DLD1 (cell line): ENCODE results near the gene SPIRE1.
"Not testable (repeated sequence)": the region's sequence is repeated elsewhere in the genome, so short reads cannot be mapped to it uniquely, and the experiment has no call there.

Source experiments
- in situ Hi-C: cut with HindIII; loops from 2 replicates; pipeline ENCODE4 v1.10.0; 2017; ENCODE audit warnings: low sequenced_read_pairs

The SPIRE1 gene

DNA sequence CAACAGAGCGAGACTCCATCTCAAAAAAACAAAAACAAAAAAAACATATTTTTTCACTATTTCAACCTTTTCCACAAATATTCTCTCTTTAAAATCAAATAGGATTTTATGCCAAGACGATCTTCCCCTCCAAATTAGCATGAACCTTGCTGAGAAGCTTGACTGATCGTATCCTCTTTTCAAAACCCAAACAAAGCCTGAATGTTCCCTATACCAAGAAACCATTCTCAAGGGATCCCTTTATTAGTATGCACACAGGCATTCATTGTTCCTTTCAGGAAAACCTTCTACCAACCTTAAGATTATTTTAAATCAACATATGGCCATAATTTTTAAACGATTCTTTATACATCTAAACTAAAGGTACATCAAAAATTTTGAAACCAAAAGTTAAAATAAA, 6.3 kb downstream of the SPIRE1 start:
- in situ Hi-C loops = loop anchor here (25.0 kb wide), 1 partner anchor 239 kb away; the partner anchor contains the start of gene PRELID3A

DNA sequence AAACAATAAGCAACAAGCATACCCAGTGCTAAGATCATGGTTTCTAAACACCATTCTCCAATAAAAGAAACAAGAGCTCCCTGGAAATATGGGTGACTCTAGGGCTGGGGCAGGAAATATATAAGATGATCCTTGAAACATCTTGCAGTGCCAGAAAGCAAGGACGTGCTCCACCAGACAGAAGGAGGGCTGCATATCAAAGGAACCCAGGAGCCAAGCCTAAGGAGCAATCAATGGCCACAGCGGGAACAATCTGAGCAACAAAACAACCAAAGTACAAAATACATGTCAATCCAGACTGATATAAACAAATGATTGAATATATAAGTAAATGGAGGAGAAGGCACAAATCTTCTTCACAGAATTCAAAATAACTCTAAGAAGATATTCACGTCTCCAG, 10.1 kb downstream of the SPIRE1 start:
- in situ Hi-C loops = no loop called here

GRCh38 chr18:12645751-12646203, 12.1 kb downstream of the SPIRE1 start:
- in situ Hi-C loops = no loop called here

GRCh38 chr18:12645254-12645653, 12.7 kb downstream of the SPIRE1 start:
- in situ Hi-C loops = no loop called here

- in situ Hi-C loops = not testable (repeated sequence)
Measured at GRCh38 chr18:12643756-12644155, 14.2 kb downstream of the SPIRE1 start.

GRCh38 chr18:12640881-12641200, 17.1 kb downstream of the SPIRE1 start:
- in situ Hi-C loops = no loop called here

GRCh38 chr18:12639990-12640880, 17.7 kb downstream of the SPIRE1 start:
- in situ Hi-C loops = no loop called here

DNA sequence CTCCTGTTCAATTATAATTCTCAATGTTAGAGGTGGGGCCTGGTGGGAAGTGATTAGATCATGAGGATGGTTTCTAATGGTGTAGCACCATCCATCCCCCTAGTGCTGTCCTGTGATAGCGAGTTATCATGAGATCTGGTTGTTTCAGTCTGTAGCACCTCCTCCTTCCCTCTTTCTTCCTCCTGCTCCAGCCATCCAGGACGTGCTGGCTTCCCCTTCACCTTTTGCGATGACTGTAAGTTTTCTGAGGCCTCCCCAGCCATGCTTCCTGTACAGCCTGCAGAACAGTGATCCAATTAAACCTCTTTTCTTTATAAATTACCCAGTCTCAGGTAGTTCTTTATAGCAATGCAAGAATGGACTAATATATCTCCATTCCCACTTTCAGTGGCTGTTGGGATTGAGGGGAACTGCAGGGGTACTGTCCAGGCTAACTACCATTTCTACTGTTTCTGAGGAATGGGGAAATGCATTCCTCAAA, 19.2 kb downstream of the SPIRE1 start:
- in situ Hi-C loops = no loop called here

DNA sequence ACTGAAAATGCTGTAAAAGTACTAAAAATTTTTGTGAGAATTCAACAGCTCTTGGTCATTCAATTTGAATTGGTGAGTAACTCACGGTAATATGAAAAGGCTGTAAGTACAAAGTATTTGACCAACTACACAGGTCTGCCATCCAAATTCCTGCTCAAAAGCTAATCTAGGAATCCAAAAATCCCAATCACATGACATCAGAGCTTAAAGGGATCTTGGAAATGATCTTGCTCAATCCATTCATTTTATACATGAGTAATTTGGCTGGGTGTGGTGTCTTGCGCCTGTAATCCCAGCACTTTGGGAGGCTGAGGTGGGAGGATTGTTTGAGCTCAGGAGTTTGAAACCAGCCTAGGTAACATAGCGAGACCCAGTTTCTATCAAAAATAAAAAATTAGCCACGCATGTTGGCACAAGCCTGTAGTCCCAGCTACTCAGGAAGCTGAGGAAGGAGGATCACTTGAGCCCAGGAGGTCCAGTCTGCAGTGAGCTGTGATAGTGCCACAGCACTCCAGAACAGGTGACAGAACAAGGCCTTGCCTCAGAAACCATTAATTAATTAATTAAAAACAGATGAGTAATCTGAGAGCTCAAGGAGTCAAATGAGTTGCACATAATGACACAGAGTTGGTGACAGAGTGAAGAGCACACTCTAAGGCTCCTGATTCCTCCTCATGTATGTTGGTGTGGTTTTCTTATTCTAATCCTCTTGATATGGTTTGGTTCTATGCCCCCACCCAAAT, 19.8 kb downstream of the SPIRE1 start:
- in situ Hi-C loops = no loop called here

DNA sequence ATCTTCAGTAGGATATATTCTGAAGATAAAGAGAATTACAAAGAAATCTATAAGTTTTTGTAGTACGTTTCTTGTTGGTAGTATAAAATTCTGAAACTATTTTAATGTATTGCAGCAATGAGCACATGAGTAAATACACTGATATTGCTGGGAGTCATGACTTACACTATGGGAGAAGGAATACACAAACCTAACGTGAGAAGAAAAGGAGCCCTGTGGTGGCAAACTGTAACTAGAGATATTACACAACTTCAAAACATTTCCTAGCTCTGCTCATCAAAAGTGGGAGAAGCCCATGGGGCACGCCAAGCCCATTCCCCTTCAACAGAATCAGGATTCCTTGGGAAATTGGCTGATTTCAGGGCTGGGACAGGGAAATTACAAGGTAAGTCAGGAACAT, 20.5 kb downstream of the SPIRE1 start:
- in situ Hi-C loops = no loop called here

DNA sequence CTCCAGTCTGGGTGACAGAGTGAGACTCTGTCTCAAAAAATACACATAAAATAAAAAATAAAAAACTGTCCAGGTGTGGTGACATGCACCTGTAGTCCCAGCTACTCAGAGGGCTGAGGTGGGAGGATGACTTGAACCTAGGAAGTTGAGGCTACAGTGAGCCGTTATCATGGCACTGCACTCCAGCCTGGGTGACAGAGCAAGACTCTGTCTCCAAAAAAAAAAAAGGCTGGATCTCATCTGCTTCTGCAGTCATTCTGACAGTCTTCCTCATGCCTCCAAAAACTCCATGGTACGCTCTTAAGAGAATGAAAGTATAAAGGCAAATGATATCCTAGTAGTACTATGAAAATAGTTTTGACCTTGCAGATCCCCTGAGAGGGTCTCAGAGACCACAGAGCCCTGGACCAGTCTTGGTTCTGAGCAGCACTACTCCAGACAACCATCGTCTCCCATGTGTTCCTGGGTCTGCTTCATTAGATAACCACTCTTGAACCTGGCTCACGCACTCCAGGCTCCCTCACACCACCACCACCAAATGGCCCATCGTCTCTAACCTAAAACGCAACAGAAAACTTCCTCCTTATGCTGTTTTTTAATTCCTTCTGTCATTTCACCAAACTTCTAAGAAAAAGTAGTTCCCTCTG, 26.0 kb downstream of the SPIRE1 start:
- in situ Hi-C loops = no loop called here

DNA sequence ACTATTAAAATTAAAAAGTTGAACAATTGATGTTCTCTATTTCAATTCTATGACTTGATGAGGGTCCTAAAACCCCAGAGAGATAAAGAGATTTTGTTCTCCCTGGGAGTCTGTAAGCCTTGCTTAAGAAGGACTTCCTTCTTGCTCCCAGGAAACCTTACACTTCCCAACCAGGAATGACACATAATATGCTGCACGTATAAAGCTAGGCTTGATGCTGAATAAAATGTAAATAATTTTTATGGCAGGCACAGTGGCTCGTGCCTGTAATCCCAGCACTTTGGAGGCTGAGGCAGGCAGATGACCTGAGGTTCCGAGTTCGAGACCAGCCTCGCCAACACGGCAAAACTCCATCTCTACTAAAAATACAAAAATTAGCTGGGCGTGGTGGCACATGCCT, 27.8 kb downstream of the SPIRE1 start:
- in situ Hi-C loops = no loop called here

DNA sequence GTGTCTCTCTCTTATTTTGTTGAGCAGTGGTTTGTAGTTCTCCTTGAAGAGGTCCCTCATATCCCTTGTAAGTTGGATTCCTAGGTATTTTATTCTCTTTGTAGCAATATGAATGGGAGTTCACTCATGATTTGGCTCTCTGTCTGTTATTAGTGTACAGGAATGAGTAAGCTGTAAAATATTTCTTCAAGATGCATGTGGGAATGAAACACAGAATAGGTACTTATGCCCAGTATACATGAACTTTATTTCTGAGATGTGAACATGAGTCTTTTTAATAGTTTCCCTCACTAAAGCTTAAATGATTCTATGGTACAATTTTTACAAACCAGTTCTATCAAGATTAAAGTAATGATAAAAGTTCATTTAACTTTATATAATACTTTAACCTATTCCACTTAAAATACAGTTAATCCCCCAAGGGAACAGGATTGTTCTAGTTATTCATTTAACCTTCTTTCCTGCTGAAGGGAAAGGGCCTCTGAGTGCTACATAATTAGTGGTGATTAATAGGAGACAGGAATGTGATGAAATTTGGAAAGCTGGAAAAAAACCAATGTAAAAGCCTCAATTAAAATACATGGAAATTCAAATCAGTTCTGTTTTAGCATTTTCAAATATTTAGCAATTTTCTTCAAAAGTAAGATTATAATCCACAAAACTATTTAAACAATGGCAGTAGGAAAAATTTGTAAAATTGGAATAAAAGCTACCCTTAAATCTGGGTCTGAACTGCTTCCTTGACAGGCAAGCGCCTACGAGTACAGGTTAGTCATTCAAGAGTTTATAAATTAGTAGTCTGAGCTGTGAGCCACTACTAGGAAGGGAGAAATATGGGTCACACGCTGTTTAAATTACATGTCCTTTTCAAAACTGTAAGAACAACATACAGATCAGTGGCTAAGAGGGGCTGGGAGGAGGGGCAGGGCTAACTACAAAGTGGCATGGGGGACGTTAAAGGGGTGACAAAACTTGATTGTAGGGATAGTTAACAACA, 28.9 kb downstream of the SPIRE1 start:
- in situ Hi-C loops = no loop called here

- in situ Hi-C loops = not testable (repeated sequence)
Measured at GRCh38 chr18:12627199-12627598, 30.7 kb downstream of the SPIRE1 start.

GRCh38 chr18:12625241-12625640, 32.7 kb downstream of the SPIRE1 start:
- in situ Hi-C loops = no loop called here

GRCh38 chr18:12621742-12622306, 36.1 kb downstream of the SPIRE1 start:
- in situ Hi-C loops = no loop called here

- in situ Hi-C loops = no loop called here
Measured at GRCh38 chr18:12615748-12616147, 42.2 kb downstream of the SPIRE1 start.

DNA sequence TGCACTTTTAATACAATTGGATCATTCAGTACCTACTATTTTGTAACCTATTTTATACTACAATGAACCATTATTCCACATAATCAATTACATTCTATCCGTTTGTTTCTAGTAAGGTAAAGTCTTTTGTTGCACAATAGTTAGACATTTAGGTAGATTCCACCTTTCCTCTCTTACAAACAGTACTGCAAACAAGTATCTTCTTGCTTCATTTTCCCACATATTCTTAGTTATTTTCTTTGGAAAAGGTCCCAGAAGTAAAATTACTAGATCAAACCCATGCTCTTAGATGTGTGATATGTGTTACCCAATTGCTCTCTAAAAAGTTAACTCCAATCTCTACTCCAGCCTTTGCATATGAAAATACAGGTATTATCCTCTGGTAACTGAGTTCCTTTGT, 49.6 kb downstream of the SPIRE1 start:
- in situ Hi-C loops = no loop called here

GRCh38 chr18:12606592-12607315, 51.2 kb downstream of the SPIRE1 start:
- in situ Hi-C loops = no loop called here
